GM12878 (cell line): ENCODE results near the gene QRFP. TPM values are rescaled to one million over a fixed set of nuclear protein-coding genes. Genes with fewer than 3 reads are reported as not detected.

Experiments
- ATAC-seq: fragments of 200-7000 bp; cut with Tn5 transposase; 3 replicates; pipeline ENCODE4 v1.9.1; 2020; ENCODE audit warnings: mild to moderate bottlenecking, moderate library complexity
- BruUV-seq: library from RNA; stranded (reverse); fragments of 400-500 nt; replicated peaks from 2 replicates; lab custom pipeline; 2021; lab: Mats Ljungman, UMichigan
- CTCF ChIA-PET: fragments of 300-600 bp; sonication (Branson Sonifier 250); formaldehyde crosslinking; extraction: SDS; loops from one replicate; lab custom pipeline; 2021; ENCODE audit warnings: inconsistent platforms; lab: Yijun Ruan, JAX
- POLR2A ChIA-PET: fragments of 350-600 bp; formaldehyde crosslinking; extraction: SDS; loops from one replicate; lab custom pipeline; 2021; ENCODE audit warnings: inconsistent platforms; lab: Charles Lee
- RAD21 ChIA-PET: fragments of 300-600 bp; sonication (Branson Sonifier 250); formaldehyde crosslinking; loops from one replicate; lab custom pipeline; 2023; ENCODE audit warnings: antibody characterized with exemption; ENCODE audit not compliant: unreplicated experiment; lab: Charles Lee
- SMC1A ChIA-PET: fragments of 300-600 bp; sonication (Branson Sonifier 250); formaldehyde crosslinking; loops from one replicate; lab custom pipeline; 2023; ENCODE audit not compliant: unreplicated experiment, uncharacterized antibody; lab: Charles Lee
- DNase-seq: peaks from one replicate; pipeline ENCODE4 v3.0.0-alpha.2; 2011; ENCODE audit warnings: low read depth, low spot score
- FAIRE-seq: peaks from 3 replicates; lab custom pipeline; 2011; peaks lifted over from hg19 to GRCh38; lab: Jason Lieb, UNC
- H2AFZ ChIP-seq: 2 replicates; pipeline ENCODE4 v1.6.0; 2011; ENCODE audit warnings: low read depth, low read length, control low read depth; ENCODE audit not compliant: control insufficient read depth
- H3K27ac ChIP-seq: 2 replicates; pipeline ENCODE4 v1.5.1; 2011; ENCODE audit warnings: control low read depth; ENCODE audit not compliant: control insufficient read depth, insufficient read depth
- H3K27me3 ChIP-seq, 2 experiments: replicated peaks in 1 of 2; 2 replicates each; pipeline versions ENCODE4 v1.6.0 to v1.6.1; 2011; ENCODE audit warnings: low read length in 1 of 2; ENCODE audit not compliant: control insufficient read depth in 2 of 2, insufficient read depth in 2 of 2
- H3K36me3 ChIP-seq, 2 experiments: 2 replicates each; pipeline ENCODE4 v1.5.1; 2011; ENCODE audit warnings: low read length in 1 of 2; ENCODE audit not compliant: control insufficient read depth in 2 of 2, insufficient read depth in 2 of 2
- H3K4me1 ChIP-seq: 2 replicates; pipeline ENCODE4 v1.6.1; 2011; ENCODE audit warnings: mild to moderate bottlenecking, low read length, moderate library complexity, mixed read lengths; ENCODE audit not compliant: control insufficient read depth, insufficient read depth
- H3K4me2 ChIP-seq: 2 replicates; pipeline ENCODE4 v1.6.0; 2011; ENCODE audit warnings: control low read depth; ENCODE audit not compliant: control insufficient read depth, insufficient read depth
- H3K4me3 ChIP-seq: fragments of 200-600 bp; sonication (generic); 2 replicates; pipeline ENCODE4 v1.5.1; 2016
- H3K79me2 ChIP-seq: 2 replicates; pipeline ENCODE4 v1.6.0; 2011; ENCODE audit warnings: low read length; ENCODE audit not compliant: control insufficient read depth, insufficient read depth
- H3K9ac ChIP-seq: 2 replicates; pipeline ENCODE4 v1.8.0; 2011; ENCODE audit warnings: low read length, control low read depth, mixed read lengths; ENCODE audit not compliant: control insufficient read depth, insufficient read depth
- H3K9me3 ChIP-seq: replicated peaks from 3 replicates; pipeline ENCODE4 v1.5.1; 2011; ENCODE audit warnings: mild to moderate bottlenecking, low read length; ENCODE audit not compliant: control insufficient read depth, insufficient read depth
- H4K20me1 ChIP-seq: 2 replicates; pipeline ENCODE4 v1.6.0; 2011; ENCODE audit not compliant: control insufficient read depth, insufficient read depth
- BHLHE40 ChIP-seq, 2 experiments: fragments of 450-650 bp in 1 of 2; IDR thresholded peaks; 2 replicates each; pipeline ENCODE4 v1.6.1; 2011 to 2017; ENCODE audit warnings: low read depth in 2 of 2, borderline replicate concordance in 1 of 2, improper control_type of control experiment in 1 of 2, low read length in 1 of 2, mild to moderate bottlenecking in 1 of 2
- GATAD2B ChIP-seq: fragments of 450-650 bp; conservative IDR thresholded peaks from 2 replicates; pipeline ENCODE4 v1.6.1; 2017; ENCODE audit warnings: low read depth, mild to moderate bottlenecking, moderate library complexity
- JUNB ChIP-seq: IDR thresholded peaks from 2 replicates; pipeline ENCODE4 v1.6.1; 2016; ENCODE audit warnings: antibody characterized with exemption, mild to moderate bottlenecking
- NR2F1 ChIP-seq: fragments of 450-650 bp; conservative IDR thresholded peaks from 2 replicates; pipeline ENCODE4 v1.6.1; 2017; ENCODE audit warnings: mild to moderate bottlenecking
- POLR2A ChIP-seq: IDR thresholded peaks from 2 replicates; pipeline ENCODE4 v1.6.1; 2011; ENCODE audit warnings: low read depth, mild to moderate bottlenecking, low read length
- RAD51 ChIP-seq: fragments of 450-650 bp; IDR thresholded peaks from 2 replicates; pipeline ENCODE4 v1.6.1; 2016; ENCODE audit warnings: moderate library complexity, mild to moderate bottlenecking, inconsistent platforms
- SUPT20H ChIP-seq: IDR thresholded peaks from 2 replicates; pipeline ENCODE4 v1.6.1; 2011; ENCODE audit warnings: low read depth, mild to moderate bottlenecking, low read length, moderate library complexity, borderline replicate concordance; ENCODE audit not compliant: control insufficient read depth
- WGBS: methylation state at CpG from one replicate; pipeline ENCODE4 v1.1.6; 2016; ENCODE audit warnings: low lambda C conversion rate; ENCODE audit not compliant: insufficient replicate concordance, insufficient coverage; ENCODE audit errors: missing lambda C conversion rate; 5-methylcytosine and 5-hydroxymethylcytosine counted together
- in situ Hi-C: fragments of 300-500 bp; cut with MboI; formaldehyde crosslinking; loops from 9 replicates; pipeline ENCODE4 v1.14.3; 2018; ENCODE audit warnings: mixed read lengths
- intact Hi-C: fragments of 100-400 bp; cut with micrococcal nuclease; formaldehyde crosslinking; loops from one replicate; pipeline ENCODE4 v1.14.2; 2022; ENCODE audit not compliant: unreplicated experiment
- polyA plus RNA-seq, 11 experiments: library from polyadenylated mRNA; depleted of rRNA in 4 of 11; unstranded in 6 of 11; stranded (reverse) in 5 of 11; fragments of >200 nt; fragmentation: Nextera tagmentation in 4 of 11; fragmentation: Illumina TruSeq in 1 of 11; extraction: Ambion mirVana in 4 of 11; extraction: Trizol in 1 of 11; gene quantifications; 1 replicate in 1 of 11; 2 replicates in 10 of 11; pipeline versions ENCODE4 v1.2.1 to v1.2.3, GENCODE V29; 2011 to 2016; ENCODE audit warnings: inconsistent platforms in 2 of 11, missing spikeins in 2 of 11, low read depth in 1 of 11
- total RNA-seq, 4 experiments: library from RNA; depleted of rRNA in 3 of 4; stranded (reverse); fragments of >200 nt in 3 of 4; fragmentation: Illumina TruSeq in 1 of 4; extraction: Trizol in 1 of 4; gene quantifications; 2 replicates each; pipeline versions ENCODE4 v1.2.1 to v1.2.3, GENCODE V29; 2013 to 2021

QRFP gene
- total and polyA plus RNA-seq, 10 of the 15 experiments (the other 5 are each of a cell fraction or from before 2014, with no cell fraction given): not detected

- no TSS peak for BruUV-seq
- no peak for DNase-seq
- peaks cover 4 to 6% of the 10 kb centered on the region in 2 experiments for H3K36me3 ChIP-seq
- ChIA-PET RAD21 (interaction anchor here (1.0 kb wide), 1 partner anchor 22 kb away, joined by 3 read pairs; no protein-coding TSS in a partner anchor), POLR2A (no interaction called here), SMC1A (no interaction called here), CTCF (interaction anchor here (0.8 kb wide), 2 partner anchors 22 to 136 kb away, joined by 3 to 5 read pairs; no protein-coding TSS in a partner anchor)
- H3K79me2 ChIP-seq: no peaks in the 10 kb centered on the region
- in situ Hi-C loops: no loop called here
- H3K4me1 ChIP-seq: no peaks in the 10 kb centered on the region
- no peak for ATAC-seq
- 94% methylated on average over 18 of the region's 18 CpGs for WGBS
- intact Hi-C loops: no loop called here
- H3K4me3 ChIP-seq: no peak overlapping the region
- H3K9ac ChIP-seq: no peak overlapping the region
- no peaks in the 10 kb centered on the region for H3K27me3 ChIP-seq
- TF ChIP-seq SUPT20H: no peak
- TF ChIP-seq, all 136 proteins: peak for 0
- Histone ChIP-seq H4K20me1 (no peaks in the 10 kb centered on the region), H2AFZ (no peak overlapping the region), H3K9me3 (no peaks in the 10 kb centered on the region), H3K4me2 (no peak overlapping the region), H3K27ac (no peak overlapping the region)
- no peak for FAIRE-seq
These were observed 4.7 kb downstream of the QRFP start for GRCh38 chr9:130891688-130892476.

GRCh38 chr9:130890870-130891687 is 5.5 kb downstream of the QRFP start:
- POLR2A ChIA-PET: no interaction called here
- TF ChIP-seq RAD51 (no peak), POLR2A (0 out of 2 replicates have a peak, but pooled peaks have one; percentile 23), GATAD2B (no peak), JUNB (no peak), NR2F1 (no peak), BHLHE40 (IDR thresholded peaks at IDR 0.05; ENCODE audit: borderline replicate concordance in 1 of 2, low read depth in 2 of 2, low read length in 1 of 2) (no peak)
- TF ChIP-seq, all 136 proteins: peak for 1
- Histone ChIP-seq H3K36me3 (peaks cover 6 to 8% of the 10 kb centered on the region in 2 experiments), H2AFZ (no peak overlapping the region), H4K20me1 (no peaks in the 10 kb centered on the region), H3K4me2 (no peak overlapping the region), H3K4me1 (no peaks in the 10 kb centered on the region), H3K9me3 (no peaks in the 10 kb centered on the region), H3K9ac (no peak overlapping the region), H3K4me3 (no peak overlapping the region), H3K27ac (no peak overlapping the region), H3K27me3 (no peaks in the 10 kb centered on the region), H3K79me2 (no peaks in the 10 kb centered on the region)
- FAIRE-seq (no peak), DNase-seq (no peak), ATAC-seq (no peak)
- in situ Hi-C loops: no loop called here
- RAD21 ChIA-PET: interaction anchor here (1.0 kb wide), 1 partner anchor 22 kb away, joined by 3 read pairs; no protein-coding TSS in a partner anchor
- WGBS: 93% methylated on average over 20 of the region's 20 CpGs
- SMC1A ChIA-PET: no interaction called here
- BruUV-seq: no TSS peak
- CTCF ChIA-PET: interaction anchor here (0.9 to 2.0 kb wide), 3 partner anchors 9 to 184 kb away, joined by 4 to 6 read pairs (median 4); no protein-coding TSS in a partner anchor
- intact Hi-C loops: no loop called here
